Endothelial cell (in vitro differentiated cells): ENCODE measurements around the gene EPS8L2. TPM values are rescaled to one million over a fixed set of nuclear protein-coding genes. Genes with fewer than 3 reads are reported as not detected.

Experiments
- DNase-seq: peaks from one replicate; pipeline ENCODE4 v3.0.0; 2021; ENCODE audit warnings: low spot score
- H3K27ac Mint-ChIP-seq: one replicate; pipeline ENCODE4 v1.8.0; 2021; ENCODE audit warnings: mixed read lengths, inconsistent platforms; ENCODE audit not compliant: unreplicated experiment
- H3K27me3 Mint-ChIP-seq: one replicate; pipeline ENCODE4 v1.8.0; 2021; ENCODE audit warnings: mild to moderate bottlenecking, moderate library complexity, mixed read lengths, inconsistent platforms; ENCODE audit not compliant: unreplicated experiment
- H3K36me3 Mint-ChIP-seq: one replicate; pipeline ENCODE4 v1.8.0; 2021; ENCODE audit warnings: mild to moderate bottlenecking, low read depth, mixed read lengths, inconsistent platforms; ENCODE audit not compliant: unreplicated experiment
- H3K4me1 Mint-ChIP-seq: one replicate; pipeline ENCODE4 v1.8.0; 2021; ENCODE audit warnings: mild to moderate bottlenecking, mixed read lengths, inconsistent platforms; ENCODE audit not compliant: unreplicated experiment
- H3K4me3 Mint-ChIP-seq: one replicate; pipeline ENCODE4 v1.8.0; 2021; ENCODE audit warnings: mild to moderate bottlenecking, mixed read lengths, inconsistent platforms; ENCODE audit not compliant: unreplicated experiment
- H3K9me3 Mint-ChIP-seq: one replicate; pipeline ENCODE4 v1.8.0; 2021; ENCODE audit warnings: mixed read lengths, inconsistent platforms; ENCODE audit not compliant: unreplicated experiment
- CTCF ChIP-seq: fragments of 200-600 bp; sonication (generic); IDR thresholded peaks from one replicate; pipeline ENCODE4 v1.5.0; 2021; ENCODE audit warnings: antibody characterized with exemption; ENCODE audit not compliant: unreplicated experiment
- total RNA-seq: library from RNA; stranded (reverse); fragmentation: NEBNext Ultra II Directional; extraction: Animal tissue kit (Norgen Biotek cat#: 25700); gene quantifications from one replicate; pipeline ENCODE4 v1.2.1, GENCODE V29; 2021; ENCODE audit not compliant: unreplicated experiment

EPS8L2 gene
- total RNA-seq, 1 donor from 2014 or later, result 8.0 TPM

GRCh38 chr11:770642-771616 lies 64.9 kb downstream of the EPS8L2 start:
- H3K27me3 Mint-ChIP-seq, result peaks cover 2% of the 10 kb centered on the region
- DNase-seq, result no peak
- H3K36me3 Mint-ChIP-seq, result no peaks in the 10 kb centered on the region
- H3K27ac Mint-ChIP-seq, result no peak overlapping the region
- TF ChIP-seq CTCF, result no peak
- H3K4me3 Mint-ChIP-seq, result no peak overlapping the region
- no peaks in the 10 kb centered on the region for H3K9me3 Mint-ChIP-seq
- peaks cover 3% of the 10 kb centered on the region for H3K4me1 Mint-ChIP-seq

- Mint-ChIP-seq H3K4me1 (peaks cover 7% of the 10 kb centered on the region), H3K27me3 (peaks cover 6% of the 10 kb centered on the region), H3K9me3 (no peaks in the 10 kb centered on the region), H3K4me3 (no peak overlapping the region), H3K36me3 (no peaks in the 10 kb centered on the region), H3K27ac (no peak overlapping the region)
- no peak for DNase-seq
- TF ChIP-seq CTCF, result no peak
Observed at GRCh38 chr11:771617-772204, 65.7 kb downstream of the EPS8L2 start.

GRCh38 chr11:772429-773390 lies 66.7 kb downstream of the EPS8L2 start:
- no peaks in the 10 kb centered on the region for H3K36me3 Mint-ChIP-seq
- H3K4me1 Mint-ChIP-seq, result peaks cover 7% of the 10 kb centered on the region
- H3K27ac Mint-ChIP-seq, result no peak overlapping the region
- H3K27me3 Mint-ChIP-seq, result peaks cover 6% of the 10 kb centered on the region
- no peaks in the 10 kb centered on the region for H3K9me3 Mint-ChIP-seq
- no peak overlapping the region for H3K4me3 Mint-ChIP-seq
- DNase-seq, result no peak
- no peak for TF ChIP-seq CTCF

GRCh38 chr11:773425-773824 lies 67.4 kb downstream of the EPS8L2 start:
- peaks cover 6% of the 10 kb centered on the region for H3K27me3 Mint-ChIP-seq
- H3K36me3 Mint-ChIP-seq, result no peaks in the 10 kb centered on the region
- no peak for TF ChIP-seq CTCF
- no peak for DNase-seq
- H3K27ac Mint-ChIP-seq, result no peak overlapping the region
- H3K9me3 Mint-ChIP-seq, result no peaks in the 10 kb centered on the region
- no peak overlapping the region for H3K4me3 Mint-ChIP-seq
- peaks cover 7% of the 10 kb centered on the region for H3K4me1 Mint-ChIP-seq
